Kidney capillary endothelial cell (primary cell): ENCODE measurements around the gene CLIC1.

ENCODE experiments used
- DNase-seq: peaks from one replicate; pipeline ENCODE4 v3.0.0-alpha.2; 2018; ENCODE audit warnings: low spot score

Gene CLIC1

DNA sequence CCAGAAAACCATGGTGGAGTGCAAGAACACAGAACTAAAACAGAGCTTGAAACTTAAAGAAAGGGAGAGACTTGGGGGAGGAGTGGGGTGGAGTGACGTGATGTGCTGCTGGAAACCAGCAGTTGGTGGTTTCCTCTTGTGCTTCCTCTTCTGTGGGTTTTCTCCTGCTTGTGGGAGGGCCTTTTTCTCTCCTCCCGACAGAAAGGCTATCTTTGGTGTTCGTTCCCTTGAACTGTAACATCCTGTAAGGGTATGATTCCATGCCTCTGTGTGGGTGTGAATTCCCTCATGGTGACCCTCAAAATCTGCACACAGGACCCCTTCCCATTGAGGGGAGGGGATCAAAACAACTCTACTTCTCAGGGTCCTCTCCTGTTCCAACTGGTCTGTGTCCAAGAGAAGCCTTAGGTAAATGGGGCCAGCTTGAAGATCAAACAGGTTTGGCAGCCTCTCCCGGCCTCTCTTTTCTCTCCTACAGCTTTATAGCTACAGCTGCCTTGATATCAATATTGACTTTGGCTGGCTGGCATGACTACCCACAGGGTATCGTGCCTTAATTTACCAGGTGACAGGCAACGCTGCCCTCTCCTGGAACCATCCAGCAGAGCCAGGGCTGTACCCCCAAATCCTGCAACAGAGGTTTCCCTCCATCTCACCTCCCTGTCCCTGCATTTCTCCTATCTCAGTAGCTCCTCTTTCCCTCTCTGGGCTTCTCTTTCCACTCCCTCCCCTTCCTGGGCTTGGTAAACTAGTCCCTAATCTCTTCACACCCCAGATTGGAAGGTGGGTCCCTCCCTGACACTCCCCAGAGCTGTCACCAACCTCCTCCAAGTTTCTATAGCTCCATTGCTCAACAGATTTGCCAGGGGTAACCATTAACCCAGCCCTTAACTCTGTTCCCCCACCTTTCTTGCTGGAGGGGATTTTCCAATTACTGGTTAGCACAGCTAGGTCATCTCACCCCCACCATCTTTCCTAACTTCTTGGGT lies 2.0 kb upstream of the CLIC1 start:
- peak; percentile 86 for DNase-seq

DNA sequence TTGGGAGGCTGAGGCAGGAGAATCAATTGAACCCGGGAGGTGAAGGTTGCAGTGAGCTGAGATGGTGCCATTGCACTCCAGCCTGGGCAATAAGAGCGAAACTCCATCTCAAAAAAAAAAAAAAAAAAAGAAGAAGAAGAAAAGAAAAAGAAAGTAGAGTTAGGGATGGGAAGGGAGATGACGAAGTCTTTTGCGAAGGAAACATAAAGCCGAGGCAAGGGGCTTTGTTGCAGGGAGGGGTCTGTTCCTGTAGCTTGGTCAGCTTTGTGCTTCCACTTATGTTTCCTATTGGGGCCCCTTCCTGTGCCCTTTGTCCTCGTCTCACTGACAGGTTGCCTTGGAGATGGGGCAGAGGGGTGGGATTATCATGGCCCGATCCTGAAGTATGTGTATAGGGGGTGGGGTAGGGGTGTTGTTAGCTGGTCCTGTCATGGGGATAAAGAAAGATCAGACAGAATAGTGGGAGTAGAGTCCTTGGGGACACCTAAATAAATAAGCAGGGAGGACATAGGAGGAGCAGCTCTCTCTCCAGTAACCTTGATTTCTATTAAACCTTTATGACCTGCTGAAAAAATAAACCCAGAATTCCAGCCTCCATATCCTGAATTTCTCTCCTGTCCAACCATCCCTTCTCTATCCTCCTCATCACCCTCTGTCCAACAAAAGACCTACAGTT lies 1.1 kb upstream of the CLIC1 start:
- peak; percentile 82 for DNase-seq

DNA sequence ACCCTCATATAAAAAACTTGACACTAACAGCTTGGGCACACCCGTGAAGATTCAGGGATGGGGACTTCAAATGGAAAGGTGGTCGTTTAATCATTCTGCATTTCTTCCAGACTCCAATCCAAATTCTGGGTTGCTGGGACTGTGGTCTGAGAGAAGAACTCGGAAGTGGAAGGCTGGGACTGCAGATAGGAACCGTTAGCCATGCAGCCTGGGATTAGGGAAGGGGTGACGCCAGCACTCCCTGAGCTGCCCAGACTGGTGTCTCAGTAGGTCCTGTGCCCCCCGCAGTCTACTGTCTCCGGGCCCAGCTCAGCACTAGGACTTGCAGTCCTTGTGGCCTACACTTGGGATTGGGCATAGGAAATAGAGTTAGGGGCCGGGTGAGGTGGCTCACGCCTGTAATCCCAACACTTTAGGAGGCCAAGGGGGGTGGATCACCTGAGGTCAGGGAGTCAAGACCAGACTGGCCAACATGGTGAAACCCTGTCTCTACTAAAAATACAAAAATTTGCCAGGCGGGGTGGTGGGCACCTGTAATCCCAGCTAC lies 511 bp upstream of the CLIC1 start:
- no peak for DNase-seq

- DNase-seq, result peak; percentile 97
These were observed 1.4 kb downstream of the CLIC1 start for GRCh38 chr6:31734821-31735406.

DNA sequence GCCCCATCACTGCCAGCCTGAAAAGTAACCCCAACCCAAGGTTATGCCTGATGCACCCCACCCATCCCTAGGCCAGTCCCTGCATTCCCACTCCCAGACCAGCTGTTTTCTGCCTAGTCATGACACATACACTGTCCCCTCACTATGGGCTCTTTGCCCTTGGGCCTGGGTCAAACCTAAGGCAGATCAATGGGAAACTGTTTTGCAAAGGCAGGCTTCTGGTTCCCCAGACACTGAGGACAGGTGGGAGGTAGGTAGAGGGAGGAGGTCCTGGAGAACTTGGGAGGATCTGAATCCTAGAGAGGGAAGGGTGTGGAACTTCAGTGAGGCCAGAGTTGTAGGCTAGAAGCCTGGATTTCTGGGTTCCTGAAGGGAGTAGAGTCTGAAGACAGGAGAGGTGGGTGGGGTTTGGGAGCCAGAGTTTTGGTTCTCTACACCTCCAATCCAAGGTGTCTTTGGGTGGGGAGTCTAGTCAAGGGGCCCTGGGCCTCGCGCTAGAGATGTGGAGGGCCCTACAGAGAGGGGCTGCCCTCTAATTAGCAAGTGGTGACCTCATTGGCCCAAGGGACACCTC lies 2.0 kb downstream of the CLIC1 start:
- no peak for DNase-seq

DNA sequence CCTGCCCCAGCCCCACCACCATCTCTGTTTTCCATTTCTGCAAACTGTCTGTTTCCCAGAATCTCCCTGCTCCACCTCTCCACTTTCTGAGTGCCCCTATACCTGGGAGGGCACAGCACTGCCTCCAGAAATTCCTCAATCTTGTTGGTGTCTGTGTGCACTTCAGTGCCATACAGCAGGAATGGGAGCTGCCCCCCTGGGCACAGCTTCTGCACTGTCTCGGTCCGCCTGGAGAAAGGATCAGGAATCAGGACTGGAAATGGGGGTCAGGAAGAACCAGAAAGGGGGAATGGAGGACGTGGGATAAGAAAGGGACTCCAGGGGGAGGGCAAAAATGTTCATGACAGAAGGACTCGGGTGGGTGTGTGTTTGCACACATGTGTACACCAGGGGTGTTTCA lies 2.6 kb downstream of the CLIC1 start:
- no peak for DNase-seq

DNA sequence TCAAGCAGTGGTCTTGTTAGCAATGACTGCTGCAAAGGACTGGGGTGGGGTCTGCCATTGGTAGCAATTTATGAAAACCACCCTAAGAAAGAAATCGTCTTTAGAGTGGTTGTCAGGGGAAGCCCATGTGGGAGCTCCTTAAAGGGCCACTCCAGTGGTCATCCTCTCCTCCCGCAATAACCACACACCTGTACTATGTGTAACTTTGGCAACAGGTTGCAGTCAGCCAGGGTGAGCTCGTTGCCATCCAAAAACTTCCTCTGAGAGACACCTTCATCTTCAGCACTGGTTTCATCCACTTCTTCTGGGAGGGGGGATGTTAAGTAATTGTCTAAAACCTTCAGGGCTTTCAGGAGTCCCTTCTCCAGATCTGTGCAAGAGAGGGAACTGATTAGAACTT lies 4.3 kb downstream of the CLIC1 start:
- DNase-seq, result no peak

- no peak for DNase-seq
These were observed 5.7 kb downstream of the CLIC1 start for GRCh38 chr6:31730631-31731086.

- peak; percentile 94 for DNase-seq
These were observed 6.2 kb downstream of the CLIC1 start for GRCh38 chr6:31729979-31730630.

- DNase-seq, result peak; percentile 72
These were observed 6.8 kb downstream of the CLIC1 start for GRCh38 chr6:31729515-31729978.

GRCh38 chr6:31728767-31729514 lies 7.4 kb downstream of the CLIC1 start, which contains the start of gene DDAH2:
Gene DDAH2 (minus strand): TSS chr6:31729299. CDS start chr6:31729161, 138 bp downstream.
- no peak for DNase-seq

- no peak for DNase-seq
These were observed 8.3 kb downstream of the CLIC1 start for GRCh38 chr6:31727717-31728671.

DNA sequence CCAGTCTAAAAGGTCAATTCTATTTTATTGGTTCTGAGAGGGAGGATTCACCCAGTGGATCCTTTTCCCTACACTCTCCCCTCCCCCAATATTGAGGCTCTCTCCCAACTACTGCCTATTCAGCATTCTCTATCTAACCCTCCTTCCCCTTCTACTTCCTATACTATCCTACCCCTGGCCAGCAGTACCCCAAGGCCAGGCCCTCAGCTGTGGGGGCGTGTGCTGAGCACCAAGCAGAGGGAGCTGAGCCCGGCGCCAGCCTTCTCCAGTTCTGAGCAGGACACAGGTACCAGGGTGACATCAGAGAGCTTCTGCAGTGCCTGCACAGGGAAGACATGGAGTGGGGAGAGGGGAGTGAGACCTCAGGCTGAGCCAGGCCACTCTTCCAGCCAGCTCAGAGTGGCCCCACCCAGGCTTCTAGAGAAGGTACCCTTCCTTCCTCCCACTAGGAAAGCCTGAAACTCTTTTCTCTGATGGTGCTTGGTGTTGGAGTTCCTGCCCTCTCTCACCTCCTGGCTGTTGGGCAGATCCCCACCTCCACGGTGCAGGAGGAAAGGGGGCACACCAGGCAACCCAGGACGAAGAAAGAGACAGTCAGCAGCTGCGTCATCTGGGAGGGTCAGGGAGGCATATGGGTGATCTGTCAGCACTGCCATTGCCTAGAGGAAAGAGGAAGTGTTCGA lies 9.2 kb downstream of the CLIC1 start:
- DNase-seq, result no peak

GRCh38 chr6:31725502-31726350 lies 10.6 kb downstream of the CLIC1 start:
- peak; percentile 63 for DNase-seq

GRCh38 chr6:31723980-31724691 lies 12.2 kb downstream of the CLIC1 start:
- no peak for DNase-seq

DNA sequence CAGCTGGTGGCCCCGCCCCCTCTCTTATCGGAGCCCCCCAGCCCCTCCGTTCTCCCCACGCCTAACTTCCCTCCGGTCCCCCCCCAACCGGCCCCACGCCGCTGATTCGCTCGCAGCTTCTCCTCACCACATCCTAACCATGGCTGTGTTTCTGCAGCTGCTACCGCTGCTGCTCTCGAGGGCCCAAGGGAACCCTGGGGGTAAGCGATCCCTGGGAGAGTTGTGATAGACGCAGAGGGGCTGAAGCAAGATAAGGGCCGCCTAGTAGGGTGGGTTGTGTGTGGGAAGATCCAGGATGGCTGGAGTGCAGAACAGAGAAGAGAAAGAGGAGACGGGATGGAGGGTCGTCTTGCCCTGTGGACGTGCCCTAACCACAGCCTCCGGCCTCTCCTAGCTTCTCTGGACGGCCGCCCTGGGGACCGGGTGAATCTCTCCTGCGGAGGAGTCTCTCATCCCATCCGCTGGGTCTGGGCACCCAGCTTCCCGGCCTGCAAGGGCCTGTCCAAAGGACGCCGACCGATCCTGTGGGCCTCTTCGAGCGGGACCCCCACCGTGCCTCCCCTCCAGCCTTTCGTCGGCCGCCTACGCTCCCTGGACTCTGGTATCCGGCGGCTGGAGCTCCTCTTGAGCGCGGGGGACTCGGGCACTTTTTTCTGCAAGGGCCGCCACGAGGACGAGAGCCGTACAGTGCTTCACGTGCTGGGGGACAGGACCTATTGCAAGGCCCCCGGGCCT lies 12.9 kb downstream of the CLIC1 start, which contains the start of gene MPIG6B:
MPIG6B (plus strand) TSS at position 129 of the 735 bp plus-strand sequence; CDS start at position 140, 11 bp downstream.
- no peak for DNase-seq
